SU-DHL-6 (cell line): ENCODE results near the gene CDKAL1.

ENCODE experiments used
- H2AFZ ChIP-seq: fragments of 200-600 bp; sonication (generic); 2 replicates; pipeline ENCODE4 v1.6.1; 2014; ENCODE audit warnings: low read depth, mild to moderate bottlenecking, moderate library complexity, mixed read lengths, antibody characterized with exemption, low read length; ENCODE audit not compliant: severe bottlenecking
- H3F3A ChIP-seq: fragments of 200-600 bp; shearing (Covaris generic); 2 replicates; pipeline ENCODE4 v1.6.0; 2016; ENCODE audit warnings: antibody characterized with exemption, mild to moderate bottlenecking; ENCODE audit not compliant: insufficient read depth
- H3K27ac ChIP-seq: fragments of 200-600 bp; sonication (generic); 2 replicates; pipeline ENCODE4 v1.5.1; 2016; ENCODE audit warnings: low read depth, mild to moderate bottlenecking, low read length, moderate library complexity, mixed read lengths
- H3K27me3 ChIP-seq: fragments of 200-600 bp; sonication (generic), shearing (Covaris generic); 2 replicates; pipeline ENCODE4 v1.6.0; 2014; ENCODE audit warnings: mild to moderate bottlenecking, low read length
- H3K36me3 ChIP-seq: fragments of 200-600 bp; sonication (generic); 2 replicates; pipeline ENCODE4 v1.6.1; 2014; ENCODE audit warnings: mild to moderate bottlenecking, low read length, mixed read lengths
- H3K4me2 ChIP-seq: fragments of 300-600, 200-600 bp; shearing (Covaris generic), sonication (generic); 2 replicates; pipeline ENCODE4 v1.6.0; 2014; ENCODE audit warnings: low read length, low read depth, mild to moderate bottlenecking; ENCODE audit not compliant: poor library complexity, severe bottlenecking
- H3K4me3 ChIP-seq: fragments of 200-600 bp; sonication (generic); 2 replicates; pipeline ENCODE4 v1.5.1; 2014; ENCODE audit warnings: antibody characterized with exemption, low read length, mild to moderate bottlenecking, mixed read lengths; ENCODE audit not compliant: insufficient read depth, poor library complexity, severe bottlenecking
- H3K79me2 ChIP-seq: fragments of 200-600 bp; sonication (generic); 2 replicates; pipeline ENCODE4 v1.6.1; 2014; ENCODE audit warnings: mild to moderate bottlenecking, low read length, moderate library complexity; ENCODE audit not compliant: insufficient read depth
- H3K9ac ChIP-seq: fragments of 200-600 bp; sonication (generic); 2 replicates; pipeline ENCODE4 v1.7.0; 2014; ENCODE audit warnings: mild to moderate bottlenecking, low read length
- H3K9me2 ChIP-seq: fragments of 200-600 bp; sonication (generic); replicated peaks from 2 replicates; pipeline ENCODE4 v1.6.1; 2014; ENCODE audit warnings: low read length; ENCODE audit not compliant: insufficient read depth
- H3K9me3 ChIP-seq: fragments of 200-600 bp; sonication (generic); 2 replicates; pipeline ENCODE4 v1.6.1; 2014; ENCODE audit warnings: low read length, mixed read lengths; ENCODE audit not compliant: insufficient read depth
- H4K20me1 ChIP-seq: fragments of 200-600 bp; sonication (generic); 2 replicates; pipeline ENCODE4 v1.6.1; 2014; ENCODE audit warnings: low read depth, mild to moderate bottlenecking, antibody characterized with exemption, low read length, moderate library complexity, mixed read lengths
- EZH2phosphoT487 ChIP-seq: fragments of 200-600 bp; sonication (generic), shearing (Covaris generic); conservative IDR thresholded peaks from 2 replicates; pipeline ENCODE4 v1.6.1; 2018; ENCODE audit warnings: mild to moderate bottlenecking, antibody characterized with exemption, low read length, moderate library complexity, mixed read lengths
- TF ChIP-seq, protein P1 (sequence below): fragments of 200-600 bp; sonication (generic); IDR thresholded peaks from one replicate; pipeline ENCODE4 v1.5.1; 2017; ENCODE audit warnings: antibody characterized with exemption, mild to moderate bottlenecking, low read length, moderate library complexity; ENCODE audit not compliant: insufficient read depth, poor library complexity, severe bottlenecking

CDKAL1 gene

DNA sequence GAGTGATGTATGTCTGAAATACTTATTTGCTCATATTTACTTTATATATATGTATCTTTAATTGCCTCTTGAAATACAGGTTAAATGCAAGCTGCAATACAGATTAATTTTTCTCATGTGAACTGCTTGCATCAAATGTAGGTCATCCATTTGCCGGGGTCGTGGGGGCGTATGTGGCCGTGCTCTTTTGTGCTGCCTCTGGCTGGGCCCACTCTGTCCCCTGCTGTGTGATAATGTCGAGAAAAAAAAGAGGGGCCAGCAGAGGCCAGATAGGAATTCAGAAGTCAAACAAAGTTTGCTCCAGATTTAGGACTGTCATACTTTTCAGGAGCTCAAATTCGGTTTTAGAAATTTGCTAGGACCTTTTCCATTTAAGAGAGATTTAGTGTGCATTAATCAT, 599.6 kb downstream of the CDKAL1 start:
- H3K9me2 ChIP-seq, result no peaks in the 10 kb centered on the region
- TF ChIP-seq, protein P1, sequence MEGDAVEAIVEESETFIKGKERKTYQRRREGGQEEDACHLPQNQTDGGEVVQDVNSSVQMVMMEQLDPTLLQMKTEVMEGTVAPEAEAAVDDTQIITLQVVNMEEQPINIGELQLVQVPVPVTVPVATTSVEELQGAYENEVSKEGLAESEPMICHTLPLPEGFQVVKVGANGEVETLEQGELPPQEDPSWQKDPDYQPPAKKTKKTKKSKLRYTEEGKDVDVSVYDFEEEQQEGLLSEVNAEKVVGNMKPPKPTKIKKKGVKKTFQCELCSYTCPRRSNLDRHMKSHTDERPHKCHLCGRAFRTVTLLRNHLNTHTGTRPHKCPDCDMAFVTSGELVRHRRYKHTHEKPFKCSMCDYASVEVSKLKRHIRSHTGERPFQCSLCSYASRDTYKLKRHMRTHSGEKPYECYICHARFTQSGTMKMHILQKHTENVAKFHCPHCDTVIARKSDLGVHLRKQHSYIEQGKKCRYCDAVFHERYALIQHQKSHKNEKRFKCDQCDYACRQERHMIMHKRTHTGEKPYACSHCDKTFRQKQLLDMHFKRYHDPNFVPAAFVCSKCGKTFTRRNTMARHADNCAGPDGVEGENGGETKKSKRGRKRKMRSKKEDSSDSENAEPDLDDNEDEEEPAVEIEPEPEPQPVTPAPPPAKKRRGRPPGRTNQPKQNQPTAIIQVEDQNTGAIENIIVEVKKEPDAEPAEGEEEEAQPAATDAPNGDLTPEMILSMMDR, result no peak
- no peak for TF ChIP-seq EZH2phosphoT487
- no peaks in the 10 kb centered on the region for H3F3A ChIP-seq
- no peak overlapping the region for H2AFZ ChIP-seq
- no peaks in the 10 kb centered on the region for H4K20me1 ChIP-seq
- H3K27ac ChIP-seq, result no peak overlapping the region
- no peak overlapping the region for H3K9ac ChIP-seq
- no peaks in the 10 kb centered on the region for H3K9me3 ChIP-seq
- H3K4me3 ChIP-seq, result no peak overlapping the region
- no peaks in the 10 kb centered on the region for H3K79me2 ChIP-seq
- no peaks in the 10 kb centered on the region for H3K27me3 ChIP-seq
- no peak overlapping the region for H3K4me2 ChIP-seq
- no peaks in the 10 kb centered on the region for H3K36me3 ChIP-seq

DNA sequence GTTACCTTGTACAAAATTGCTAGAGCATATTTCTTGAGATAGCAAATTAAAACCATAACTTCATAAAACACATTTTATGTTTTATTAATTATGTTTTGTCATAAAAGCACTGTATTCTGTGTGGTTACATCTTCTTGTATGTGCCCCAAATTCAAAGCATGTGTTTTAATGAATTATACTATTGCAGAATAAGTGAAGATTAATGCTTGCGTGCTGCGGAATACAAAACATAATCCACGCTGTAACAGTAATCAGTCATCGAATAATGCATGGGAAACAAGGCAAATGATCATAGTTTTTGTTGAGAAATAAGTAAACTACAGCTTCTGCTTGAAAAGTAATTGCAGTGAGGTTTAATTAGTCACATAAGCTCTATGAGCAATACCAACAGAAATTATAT, 600.1 kb downstream of the CDKAL1 start:
- Histone ChIP-seq H3K4me3 (no peak overlapping the region), H2AFZ (no peak overlapping the region), H3K27ac (no peak overlapping the region), H3K79me2 (no peaks in the 10 kb centered on the region), H3K36me3 (no peaks in the 10 kb centered on the region), H3K27me3 (no peaks in the 10 kb centered on the region), H3K9me2 (no peaks in the 10 kb centered on the region), H3K9me3 (no peaks in the 10 kb centered on the region), H3K9ac (no peak overlapping the region), H3K4me2 (no peak overlapping the region), H4K20me1 (no peaks in the 10 kb centered on the region), H3F3A (no peaks in the 10 kb centered on the region)
- TF ChIP-seq, protein P1, result no peak
- no peak for TF ChIP-seq EZH2phosphoT487

DNA sequence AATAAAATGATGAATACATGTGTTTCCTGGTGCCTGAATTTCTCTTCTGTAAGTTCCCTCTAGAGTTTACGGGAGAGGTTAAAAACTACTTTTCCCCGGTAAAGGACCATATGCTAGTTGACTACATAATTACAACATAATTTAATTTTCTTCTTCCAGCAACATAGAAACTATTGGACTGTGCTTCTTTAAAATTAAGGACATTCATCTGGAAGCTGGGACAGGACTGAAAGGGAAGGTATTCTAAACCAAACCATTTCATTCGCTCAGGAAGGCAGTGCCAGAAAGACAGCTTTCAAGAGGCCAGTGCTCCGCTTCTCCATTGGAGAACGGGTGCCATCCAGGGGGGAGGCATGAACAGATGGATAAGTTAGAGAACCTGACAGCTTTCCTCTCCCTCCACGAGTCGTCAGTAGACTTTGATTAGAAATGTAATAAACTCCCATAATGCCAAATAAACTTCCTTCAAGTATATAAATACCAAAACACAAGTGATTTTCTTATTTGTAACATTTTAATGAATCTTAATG, 601.3 kb downstream of the CDKAL1 start:
- no peak overlapping the region for H2AFZ ChIP-seq
- TF ChIP-seq, protein P1, result no peak
- TF ChIP-seq EZH2phosphoT487, result no peak
- no peaks in the 10 kb centered on the region for H3K36me3 ChIP-seq
- no peaks in the 10 kb centered on the region for H3F3A ChIP-seq
- H3K9me3 ChIP-seq, result no peaks in the 10 kb centered on the region
- H3K4me3 ChIP-seq, result no peak overlapping the region
- H3K9me2 ChIP-seq, result no peaks in the 10 kb centered on the region
- H4K20me1 ChIP-seq, result no peaks in the 10 kb centered on the region
- H3K27ac ChIP-seq, result no peak overlapping the region
- H3K79me2 ChIP-seq, result no peaks in the 10 kb centered on the region
- no peaks in the 10 kb centered on the region for H3K27me3 ChIP-seq
- no peak overlapping the region for H3K9ac ChIP-seq
- no peak overlapping the region for H3K4me2 ChIP-seq
